Endothelial cell (in vitro differentiated cells): ENCODE measurements around the gene LIPN. TPM values are rescaled to one million over a fixed set of nuclear protein-coding genes. Genes with fewer than 3 reads are reported as not detected.

Experiments used
- DNase-seq: peaks from one replicate; pipeline ENCODE4 v3.0.0; 2021; ENCODE audit warnings: low spot score
- H3K27ac Mint-ChIP-seq: one replicate; pipeline ENCODE4 v1.8.0; 2021; ENCODE audit warnings: mixed read lengths, inconsistent platforms; ENCODE audit not compliant: unreplicated experiment
- H3K27me3 Mint-ChIP-seq: one replicate; pipeline ENCODE4 v1.8.0; 2021; ENCODE audit warnings: mild to moderate bottlenecking, moderate library complexity, mixed read lengths, inconsistent platforms; ENCODE audit not compliant: unreplicated experiment
- H3K36me3 Mint-ChIP-seq: one replicate; pipeline ENCODE4 v1.8.0; 2021; ENCODE audit warnings: mild to moderate bottlenecking, low read depth, mixed read lengths, inconsistent platforms; ENCODE audit not compliant: unreplicated experiment
- H3K4me1 Mint-ChIP-seq: one replicate; pipeline ENCODE4 v1.8.0; 2021; ENCODE audit warnings: mild to moderate bottlenecking, mixed read lengths, inconsistent platforms; ENCODE audit not compliant: unreplicated experiment
- H3K4me3 Mint-ChIP-seq: one replicate; pipeline ENCODE4 v1.8.0; 2021; ENCODE audit warnings: mild to moderate bottlenecking, mixed read lengths, inconsistent platforms; ENCODE audit not compliant: unreplicated experiment
- H3K9me3 Mint-ChIP-seq: one replicate; pipeline ENCODE4 v1.8.0; 2021; ENCODE audit warnings: mixed read lengths, inconsistent platforms; ENCODE audit not compliant: unreplicated experiment
- CTCF ChIP-seq: fragments of 200-600 bp; sonication (generic); IDR thresholded peaks from one replicate; pipeline ENCODE4 v1.5.0; 2021; ENCODE audit warnings: antibody characterized with exemption; ENCODE audit not compliant: unreplicated experiment
- total RNA-seq: library from RNA; stranded (reverse); fragmentation: NEBNext Ultra II Directional; extraction: Animal tissue kit (Norgen Biotek cat#: 25700); gene quantifications from one replicate; pipeline ENCODE4 v1.2.1, GENCODE V29; 2021; ENCODE audit not compliant: unreplicated experiment

Gene LIPN
- total RNA-seq, 1 donor from 2014 or later, result not detected

- no peak for DNase-seq
- Mint-ChIP-seq H3K27me3 (no peaks in the 10 kb centered on the region), H3K9me3 (no peaks in the 10 kb centered on the region), H3K36me3 (no peaks in the 10 kb centered on the region), H3K4me3 (no peak overlapping the region), H3K4me1 (no peaks in the 10 kb centered on the region), H3K27ac (no peak overlapping the region)
- no peak for TF ChIP-seq CTCF
These were observed 3.1 kb downstream of the LIPN start for GRCh38 chr10:88762906-88763305.

- Mint-ChIP-seq H3K9me3 (no peaks in the 10 kb centered on the region), H3K36me3 (no peaks in the 10 kb centered on the region), H3K27me3 (no peaks in the 10 kb centered on the region), H3K4me1 (no peaks in the 10 kb centered on the region), H3K4me3 (no peak overlapping the region), H3K27ac (no peak overlapping the region)
- DNase-seq, result no peak
- no peak for TF ChIP-seq CTCF
These were observed 3.6 kb downstream of the LIPN start for GRCh38 chr10:88763441-88763840.

GRCh38 chr10:88764110-88764509 lies 4.3 kb downstream of the LIPN start:
- H3K36me3 Mint-ChIP-seq, result no peaks in the 10 kb centered on the region
- H3K4me3 Mint-ChIP-seq, result no peak overlapping the region
- no peaks in the 10 kb centered on the region for H3K27me3 Mint-ChIP-seq
- H3K4me1 Mint-ChIP-seq, result no peaks in the 10 kb centered on the region
- H3K9me3 Mint-ChIP-seq, result no peaks in the 10 kb centered on the region
- no peak for DNase-seq
- H3K27ac Mint-ChIP-seq, result no peak overlapping the region
- TF ChIP-seq CTCF, result no peak

- no peak overlapping the region for H3K4me3 Mint-ChIP-seq
- no peaks in the 10 kb centered on the region for H3K9me3 Mint-ChIP-seq
- no peak overlapping the region for H3K27ac Mint-ChIP-seq
- no peak for DNase-seq
- no peak for TF ChIP-seq CTCF
- H3K4me1 Mint-ChIP-seq, result no peaks in the 10 kb centered on the region
- H3K27me3 Mint-ChIP-seq, result no peaks in the 10 kb centered on the region
- no peaks in the 10 kb centered on the region for H3K36me3 Mint-ChIP-seq
These were observed 6.0 kb downstream of the LIPN start for GRCh38 chr10:88765816-88766215.

- Mint-ChIP-seq H3K27ac (no peak overlapping the region), H3K4me1 (no peaks in the 10 kb centered on the region), H3K4me3 (no peak overlapping the region), H3K27me3 (no peaks in the 10 kb centered on the region), H3K9me3 (no peaks in the 10 kb centered on the region), H3K36me3 (no peaks in the 10 kb centered on the region)
- no peak for DNase-seq
- TF ChIP-seq CTCF, result no peak
These were observed 9.6 kb downstream of the LIPN start for GRCh38 chr10:88769384-88769783.
